GM21447 (cell line): Measurements from ENCODE around the gene NFX1.
"Not testable (repeated sequence)": the region's sequence is repeated elsewhere in the genome, so short reads cannot be mapped to it uniquely, and the experiment has no call there.

Experiments used
- ATAC-seq: cut with Tn5 transposase; IDR thresholded peaks from one replicate; pipeline ENCODE4 v1.9.1; 2021; ENCODE audit not compliant: unreplicated experiment

The NFX1 gene

GRCh38 chr9:33385979-33386640 lies 95.8 kb downstream of the NFX1 start:
- ATAC-seq, result not testable (repeated sequence)

GRCh38 chr9:33386641-33386996 lies 96.3 kb downstream of the NFX1 start:
- not testable (repeated sequence) for ATAC-seq

GRCh38 chr9:33386998-33387397 lies 96.7 kb downstream of the NFX1 start:
- not testable (repeated sequence) for ATAC-seq

GRCh38 chr9:33388110-33388994 lies 98.0 kb downstream of the NFX1 start:
- no peak for ATAC-seq

- not testable (repeated sequence) for ATAC-seq
Observed at GRCh38 chr9:33391111-33391771, 100.9 kb downstream of the NFX1 start.

GRCh38 chr9:33392591-33393021 lies 102.3 kb downstream of the NFX1 start:
- ATAC-seq, result not testable (repeated sequence)

- no peak for ATAC-seq
Observed at GRCh38 chr9:33393581-33393980, 103.3 kb downstream of the NFX1 start.

GRCh38 chr9:33393986-33394385 lies 103.7 kb downstream of the NFX1 start:
- ATAC-seq, result not testable (repeated sequence)

- ATAC-seq, result not testable (repeated sequence)
Observed at GRCh38 chr9:33395159-33395879, 105.0 kb downstream of the NFX1 start.

GRCh38 chr9:33397801-33398200 lies 107.5 kb downstream of the NFX1 start:
- not testable (repeated sequence) for ATAC-seq

- ATAC-seq, result not testable (repeated sequence)
Observed at GRCh38 chr9:33399047-33399446, 108.7 kb downstream of the NFX1 start.

GRCh38 chr9:33401809-33402208 lies 111.5 kb downstream of the NFX1 start:
- ATAC-seq, result not testable (repeated sequence)

GRCh38 chr9:33402371-33402770 lies 112.1 kb downstream of the NFX1 start, which contains the start of gene AQP7:
Gene AQP7, minus strand, starts transcription at chr9:33402568. Its CDS starts 1,306 bp downstream, at chr9:33401262.
- not testable (repeated sequence) for ATAC-seq

- no peak for ATAC-seq
Observed at GRCh38 chr9:33403941-33404787, 113.8 kb downstream of the NFX1 start.

GRCh38 chr9:33404788-33405362 lies 114.6 kb downstream of the NFX1 start:
- ATAC-seq, result no peak

- no peak for ATAC-seq
Observed at GRCh38 chr9:33407061-33407460, 116.7 kb downstream of the NFX1 start.

- no peak for ATAC-seq
Observed at GRCh38 chr9:33408087-33408486, 117.8 kb downstream of the NFX1 start.

- no peak for ATAC-seq
Observed at GRCh38 chr9:33414268-33414667, 124.0 kb downstream of the NFX1 start.

GRCh38 chr9:33414889-33415500 lies 124.7 kb downstream of the NFX1 start:
- no peak for ATAC-seq
